NCI-H128 (cell line): ENCODE results near the gene MPRIP.
"Not testable (repeated sequence)": the region's sequence is repeated elsewhere in the genome, so short reads cannot be mapped to it uniquely, and the experiment has no call there.

Experiments
- DNase-seq: peaks from one replicate; lab custom pipeline; 2025; ENCODE audit not compliant: unreplicated experiment; lab: John Stamatoyannopoulos, UW

Gene MPRIP

GRCh38 chr17:17142556-17142955, 100.3 kb downstream of the MPRIP start:
- no peak for DNase-seq

DNA sequence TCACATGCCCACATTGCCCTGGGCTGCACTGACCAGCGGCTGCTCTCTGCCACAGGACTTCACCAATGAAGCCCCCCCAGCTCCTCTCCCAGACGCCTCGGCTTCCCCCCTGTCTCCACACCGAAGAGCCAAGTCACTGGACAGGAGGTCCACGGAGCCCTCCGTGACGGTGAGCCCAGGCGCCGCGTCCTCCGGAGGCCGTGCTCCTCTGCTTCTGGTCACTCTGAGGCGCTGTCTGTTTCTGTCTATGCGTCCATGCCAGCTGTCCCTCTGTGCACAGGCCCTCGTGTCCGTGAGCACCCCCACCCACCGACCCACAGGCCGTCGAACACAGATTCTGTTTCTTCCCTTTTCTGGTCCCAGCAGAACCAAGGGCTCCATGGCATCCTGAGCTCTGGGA, 101.2 kb downstream of the MPRIP start:
- DNase-seq, result no peak

DNA sequence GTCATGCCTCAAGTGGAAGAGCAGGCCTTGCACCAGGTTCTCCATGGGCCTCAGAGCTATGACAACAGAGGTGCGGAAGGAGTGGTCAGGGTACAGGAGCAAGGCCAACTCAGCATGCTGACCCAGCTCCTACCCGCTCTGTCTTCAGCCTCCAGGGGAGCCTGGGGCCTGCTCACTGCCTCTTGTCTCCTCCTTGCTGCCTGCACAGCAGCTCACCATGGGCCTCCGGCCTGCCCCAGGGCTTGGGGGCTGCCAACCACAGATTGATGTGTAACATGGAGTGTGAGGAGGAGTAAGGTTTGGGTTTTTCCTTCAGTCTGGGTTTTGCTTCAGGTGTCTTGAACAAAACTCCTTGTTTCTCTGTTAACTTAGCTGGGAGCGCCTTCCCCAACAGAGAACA, 101.8 kb downstream of the MPRIP start:
- no peak for DNase-seq

- no peak for DNase-seq
These were observed 102.8 kb downstream of the MPRIP start for GRCh38 chr17:17144916-17145665.

DNA sequence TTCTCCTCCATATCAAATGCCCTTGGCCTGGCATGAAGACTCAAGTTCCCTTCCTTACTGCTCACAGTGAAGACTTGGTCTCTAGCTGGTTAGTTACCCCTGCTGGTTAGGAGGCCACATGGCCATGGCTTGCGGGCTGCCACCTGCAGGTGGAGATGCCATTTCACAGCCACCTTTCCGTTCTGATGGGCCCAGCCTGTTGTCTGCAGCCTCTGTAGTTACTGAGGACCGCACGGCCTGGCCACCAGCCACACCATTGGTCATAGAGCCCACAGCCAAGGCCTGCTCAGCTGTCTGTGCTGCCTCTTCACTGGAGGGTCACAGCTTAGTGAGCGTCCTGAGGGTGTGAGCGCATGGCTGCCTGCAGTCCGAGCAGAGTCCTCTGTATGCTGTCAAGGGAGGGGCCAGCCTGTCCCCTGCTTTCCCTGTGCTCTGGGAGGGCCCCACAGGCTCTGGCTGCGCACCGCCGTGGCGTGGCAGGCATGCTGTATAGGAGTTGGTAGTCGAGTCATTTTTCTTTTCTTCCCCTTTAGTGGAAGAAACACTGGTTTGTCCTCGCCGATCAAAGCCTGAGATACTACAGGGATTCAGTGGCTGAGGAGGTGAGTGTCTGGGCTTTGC, 104.6 kb downstream of the MPRIP start:
- DNase-seq, result no peak

GRCh38 chr17:17147821-17148220, 105.6 kb downstream of the MPRIP start:
- DNase-seq, result no peak

DNA sequence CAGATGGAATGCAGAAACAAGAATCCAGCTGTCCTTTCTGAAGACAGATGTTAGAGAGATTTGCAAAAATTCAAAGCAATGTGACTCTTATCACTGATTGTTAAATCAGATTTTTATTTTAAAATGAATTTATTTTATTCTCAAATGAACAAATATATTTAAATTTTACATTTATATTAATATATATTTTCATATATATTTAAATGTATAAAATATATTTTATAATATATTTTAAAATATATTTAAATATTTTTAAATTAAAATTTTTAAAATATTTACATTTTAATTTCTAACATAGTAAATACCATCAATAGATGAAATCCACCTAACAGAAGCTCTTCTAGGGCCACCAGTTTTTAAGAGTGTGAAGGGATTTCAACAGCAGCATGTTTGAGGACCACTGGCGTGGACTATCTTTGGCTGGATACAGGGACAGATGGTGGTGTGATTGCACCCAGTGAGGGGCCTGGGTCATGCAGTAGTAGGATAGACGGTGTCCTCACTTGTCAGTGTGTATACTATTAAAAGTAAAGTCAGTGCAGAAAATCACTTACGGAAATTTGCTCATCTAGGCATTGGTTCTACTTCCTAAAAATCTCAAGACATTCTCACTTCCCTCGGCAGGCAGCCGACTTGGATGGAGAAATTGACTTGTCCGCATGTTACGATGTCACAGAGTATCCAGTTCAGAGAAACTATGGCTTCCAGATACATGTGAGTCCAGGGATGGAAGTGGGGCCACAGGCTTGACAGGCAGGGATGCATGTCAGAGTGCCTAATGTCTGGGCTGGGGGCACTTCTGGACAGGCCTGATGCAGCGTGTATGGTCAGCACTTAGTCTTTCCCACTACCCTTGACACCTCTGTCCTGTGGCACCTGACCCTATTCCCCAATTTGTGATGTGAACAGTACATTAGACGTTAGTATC, 107.5 kb downstream of the MPRIP start:
- no peak for DNase-seq

DNA sequence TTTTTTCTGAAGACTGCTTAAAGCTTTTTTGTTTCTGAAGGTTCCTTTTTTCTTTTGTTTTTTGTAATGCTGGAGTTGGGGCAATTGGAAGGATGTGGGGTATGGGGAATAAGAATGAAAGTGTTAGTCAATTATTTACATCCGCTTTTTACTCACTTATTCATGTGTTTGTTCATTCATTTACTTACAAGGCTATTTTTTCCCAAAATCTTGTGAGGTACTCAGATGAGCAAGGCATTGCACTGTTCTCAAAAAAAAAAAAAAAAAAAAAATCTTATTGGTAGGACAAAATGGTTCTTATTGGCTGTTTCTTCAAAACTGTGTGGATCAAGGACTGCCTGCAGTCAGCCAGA, 108.2 kb downstream of the MPRIP start:
- no peak for DNase-seq

- no peak for DNase-seq
These were observed 108.8 kb downstream of the MPRIP start for GRCh38 chr17:17151055-17151454.

- DNase-seq, result no peak
These were observed 109.3 kb downstream of the MPRIP start for GRCh38 chr17:17151541-17151940.

DNA sequence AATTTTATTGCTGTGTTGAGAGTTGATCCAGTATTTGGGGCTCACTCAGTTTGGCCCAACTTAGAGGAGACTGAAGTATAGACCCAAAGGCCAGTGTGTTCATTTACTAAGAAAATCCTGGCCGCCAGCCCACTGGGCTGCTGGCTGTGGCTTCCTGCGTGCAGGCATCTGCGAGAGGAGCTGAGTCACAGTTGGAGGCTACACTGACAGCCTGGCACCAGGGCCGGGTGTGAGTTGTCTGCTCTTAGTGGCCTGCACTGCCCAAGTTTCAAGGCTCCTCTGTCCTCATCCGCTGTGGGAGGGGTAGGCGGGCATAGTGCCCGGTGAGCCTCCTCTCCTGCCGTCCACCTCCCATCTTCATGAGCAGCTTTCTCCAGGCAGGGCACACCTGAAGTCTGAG, 109.7 kb downstream of the MPRIP start:
- no peak for DNase-seq

- no peak for DNase-seq
These were observed 110.1 kb downstream of the MPRIP start for GRCh38 chr17:17152385-17152784.

GRCh38 chr17:17153071-17153470, 110.8 kb downstream of the MPRIP start:
- DNase-seq, result no peak

GRCh38 chr17:17153709-17154108, 111.5 kb downstream of the MPRIP start:
- DNase-seq, result no peak

DNA sequence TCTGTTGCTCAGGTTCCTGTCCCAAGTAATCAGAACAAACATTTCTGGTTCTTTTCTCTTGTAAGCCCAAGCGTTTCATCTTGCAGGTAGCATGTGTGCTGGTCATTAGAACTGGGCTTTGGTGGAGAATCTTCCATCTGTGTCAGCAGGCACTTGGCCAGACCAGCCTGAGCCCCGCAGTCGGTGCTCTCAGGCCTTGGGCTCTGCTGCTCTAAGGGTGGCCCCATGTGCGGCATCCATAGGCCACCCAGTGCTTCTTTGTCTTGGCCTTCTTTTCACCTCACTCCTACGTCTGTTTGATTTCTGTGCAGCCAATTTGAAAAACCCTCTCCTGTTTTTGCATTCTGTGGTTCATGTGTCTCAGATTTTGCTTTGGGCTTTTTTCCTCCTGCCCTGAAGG, 112.3 kb downstream of the MPRIP start:
- no peak for DNase-seq

GRCh38 chr17:17154981-17155380, 112.7 kb downstream of the MPRIP start:
- no peak for DNase-seq

DNA sequence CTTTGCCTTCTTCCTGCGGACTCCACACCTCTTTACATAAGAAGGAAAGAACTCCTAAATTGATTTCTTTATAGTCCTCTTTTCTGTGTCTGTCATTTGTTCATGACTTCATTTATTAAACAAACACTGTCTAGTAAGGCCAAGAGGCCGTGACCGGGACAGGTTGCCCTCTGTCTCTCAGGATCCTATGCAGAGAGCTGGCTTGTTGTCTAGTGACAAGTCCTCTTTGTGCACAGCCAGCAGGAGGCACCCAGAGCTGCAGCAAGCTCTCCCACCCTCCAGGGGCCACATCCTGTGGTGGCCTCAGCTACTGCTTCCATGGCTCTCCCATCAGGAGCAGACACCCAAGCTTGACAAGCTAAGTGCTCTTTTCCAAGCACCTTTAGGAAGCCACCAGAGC, 113.3 kb downstream of the MPRIP start:
- DNase-seq, result no peak

GRCh38 chr17:17156107-17156506, 113.8 kb downstream of the MPRIP start:
- DNase-seq, result no peak

DNA sequence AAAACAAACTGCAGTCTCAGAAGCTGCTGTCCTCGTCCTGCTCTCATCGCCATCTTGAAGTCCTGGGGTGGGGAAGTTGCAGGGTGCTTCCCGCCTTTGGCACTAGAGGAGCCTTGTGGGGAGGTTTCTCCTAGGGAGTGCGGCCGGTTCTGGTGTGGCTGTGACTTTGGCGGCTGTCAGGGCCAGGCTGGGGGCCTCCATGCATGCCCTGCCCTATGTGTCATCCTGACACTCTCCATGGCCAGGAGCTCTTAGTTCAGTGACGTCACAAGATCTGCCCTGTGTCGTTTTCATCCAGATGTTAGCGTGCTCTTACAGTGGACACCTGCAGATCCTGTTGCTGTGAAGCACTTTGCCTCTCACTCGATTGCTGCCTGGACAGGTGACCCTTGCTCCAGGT, 114.3 kb downstream of the MPRIP start:
- no peak for DNase-seq

- no peak for DNase-seq
These were observed 114.8 kb downstream of the MPRIP start for GRCh38 chr17:17157041-17157440.

DNA sequence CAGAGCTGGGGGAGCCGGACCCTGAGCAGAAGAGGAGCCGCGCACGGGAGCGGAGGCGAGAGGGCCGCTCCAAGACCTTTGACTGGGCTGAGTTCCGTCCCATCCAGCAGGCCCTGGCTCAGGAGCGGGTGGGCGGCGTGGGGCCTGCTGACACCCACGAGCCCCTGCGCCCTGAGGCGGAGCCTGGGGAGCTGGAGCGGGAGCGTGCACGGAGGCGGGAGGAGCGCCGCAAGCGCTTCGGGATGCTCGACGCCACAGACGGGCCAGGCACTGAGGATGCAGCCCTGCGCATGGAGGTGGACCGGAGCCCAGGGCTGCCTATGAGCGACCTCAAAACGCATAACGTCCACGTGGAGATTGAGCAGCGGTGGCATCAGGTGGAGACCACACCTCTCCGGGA, 116.2 kb downstream of the MPRIP start:
- DNase-seq, result not testable (repeated sequence)

DNA sequence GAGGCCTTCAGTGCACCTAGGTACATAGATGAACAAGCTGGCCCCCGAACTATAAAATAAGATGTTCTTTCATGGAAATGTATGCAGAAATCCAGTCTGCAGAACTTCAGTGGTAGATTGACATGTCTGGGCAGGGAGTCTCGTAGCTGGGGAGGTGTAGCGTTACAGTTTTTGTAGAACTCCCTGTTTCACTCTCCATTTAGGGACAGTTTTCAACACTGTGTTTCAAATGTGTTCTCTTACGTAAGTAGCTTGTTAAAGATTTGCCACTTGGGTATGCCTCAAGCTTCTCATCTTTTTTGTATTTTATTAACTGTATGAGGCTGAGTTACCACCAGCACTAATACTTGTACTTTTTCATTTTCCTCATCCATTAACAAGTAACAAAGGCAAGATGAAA, 117.3 kb downstream of the MPRIP start:
- no peak for DNase-seq
